Measurements from ENCODE around the gene HTR4.
"Not testable (repeated sequence)": the region's sequence is repeated elsewhere in the genome, so short reads cannot be mapped to it uniquely, and the experiment has no call there.

The HTR4 gene

GRCh38 chr5:148532969-148533670 lies 121.2 kb downstream of the HTR4 start:
- DNase-seq (ENCODE audit: low read depth) = no peak

DNA sequence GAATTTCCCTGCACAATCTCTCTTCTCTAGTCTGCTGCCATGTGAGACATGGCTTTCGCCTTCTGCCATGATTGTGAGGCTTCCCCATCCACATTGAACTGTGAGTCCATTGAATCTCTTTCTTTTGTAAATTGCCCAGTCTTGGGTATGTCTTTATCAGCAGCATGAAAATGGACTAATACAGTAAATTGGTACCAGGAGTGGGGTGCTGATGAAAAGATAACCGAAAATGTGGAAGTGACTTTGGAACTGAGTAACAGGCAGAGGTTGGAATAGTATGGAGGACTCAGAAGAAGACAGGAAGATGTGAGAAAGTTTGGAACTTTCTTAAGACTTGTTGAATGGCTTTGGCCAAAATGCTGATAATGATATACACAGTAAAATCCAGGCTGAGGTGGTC lies 124.9 kb downstream of the HTR4 start:
- DNase-seq (ENCODE audit: low read depth) = not testable (repeated sequence)

GRCh38 chr5:148524721-148525120 lies 129.6 kb downstream of the HTR4 start:
- no peak for DNase-seq (ENCODE audit: low read depth)

GRCh38 chr5:148523139-148523538 lies 131.2 kb downstream of the HTR4 start:
- no peak for DNase-seq (ENCODE audit: low read depth)

GRCh38 chr5:148515460-148515859 lies 138.9 kb downstream of the HTR4 start:
- no peak for DNase-seq (ENCODE audit: low read depth)

DNA sequence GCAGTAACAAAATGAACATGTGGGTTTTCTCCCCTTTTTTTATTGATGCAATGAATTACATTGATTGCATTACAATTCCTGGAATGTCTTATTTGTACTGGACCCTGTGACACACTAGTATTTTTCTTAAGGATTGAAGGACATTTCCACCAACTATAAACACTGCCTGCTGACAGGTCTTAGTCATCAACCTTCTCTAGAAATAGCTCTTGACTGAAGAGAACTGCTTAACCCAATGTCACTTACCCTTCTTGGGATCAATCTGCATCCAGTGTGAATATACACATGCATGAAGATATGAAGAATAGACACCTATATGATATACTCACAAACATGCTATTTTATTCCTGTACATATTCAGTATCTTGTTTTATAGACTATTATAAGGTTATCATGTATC lies 140.0 kb downstream of the HTR4 start:
- DNase-seq (ENCODE audit: low read depth) = no peak

DNA sequence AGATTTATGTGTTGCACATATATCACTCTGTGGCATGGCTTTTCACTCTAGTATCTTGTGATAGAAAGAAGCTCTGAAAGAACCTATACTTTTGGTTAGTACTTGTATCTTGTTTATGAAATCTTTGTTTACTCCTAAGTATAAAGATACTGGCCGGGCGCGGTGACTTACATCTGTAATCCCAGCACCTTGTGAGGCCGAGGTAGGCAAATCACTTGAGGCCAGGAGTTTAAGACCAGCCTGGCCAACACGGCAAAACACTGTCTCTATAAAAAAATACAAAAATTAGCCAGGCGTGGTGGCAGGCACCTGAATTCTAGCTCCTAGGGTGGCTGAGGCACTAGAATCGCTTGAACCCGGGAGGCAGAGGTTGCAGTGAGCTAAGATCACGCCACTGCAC lies 141.8 kb downstream of the HTR4 start:
- no peak for DNase-seq (ENCODE audit: low read depth)

DNA sequence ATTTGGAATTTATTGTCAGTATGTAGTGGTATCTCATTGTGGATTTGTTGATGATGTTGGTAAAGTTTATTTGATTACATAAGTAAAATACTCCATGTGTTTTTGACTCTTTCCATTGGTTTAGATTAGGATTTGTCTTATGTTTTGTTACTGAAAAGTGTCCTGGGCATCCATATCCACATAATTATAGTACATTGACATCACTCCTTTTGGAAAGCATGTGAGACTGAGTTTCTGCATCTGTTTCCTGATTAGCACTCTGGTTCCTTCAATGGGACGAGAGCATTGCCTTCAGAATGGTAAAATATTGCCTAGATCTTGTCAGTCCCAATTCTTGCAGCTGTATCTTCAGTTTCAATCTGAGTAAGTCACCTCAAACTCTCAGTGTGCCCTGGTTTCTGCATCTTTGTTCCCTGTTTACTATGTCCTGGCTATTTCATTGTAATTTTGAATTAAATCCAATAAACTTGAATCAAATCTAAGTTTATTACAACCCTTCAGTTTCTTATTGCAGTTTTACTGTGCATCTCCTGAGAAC lies 142.4 kb downstream of the HTR4 start:
- DNase-seq (ENCODE audit: low read depth) = no peak

DNA sequence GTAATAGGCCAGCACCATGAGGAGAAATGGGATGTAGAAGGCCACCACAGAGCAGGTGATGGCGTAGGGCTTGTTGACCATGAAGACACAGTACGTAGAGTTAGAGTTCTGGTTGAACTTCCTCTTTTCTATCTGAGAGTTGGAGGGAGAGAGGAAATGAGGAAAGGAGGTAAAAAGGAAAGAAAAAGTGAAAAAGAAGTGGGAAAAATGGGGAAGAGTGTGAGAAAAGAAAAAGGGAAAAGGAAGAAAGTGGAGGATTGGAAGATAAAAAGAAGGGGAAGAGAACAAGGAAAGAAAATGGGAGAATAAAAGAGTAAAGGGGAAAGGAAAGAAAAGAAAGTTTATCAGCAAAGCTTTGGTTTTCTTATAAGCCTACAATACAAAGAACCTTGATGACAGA lies 144.4 kb downstream of the HTR4 start:
- DNase-seq (ENCODE audit: low read depth) = no peak

DNA sequence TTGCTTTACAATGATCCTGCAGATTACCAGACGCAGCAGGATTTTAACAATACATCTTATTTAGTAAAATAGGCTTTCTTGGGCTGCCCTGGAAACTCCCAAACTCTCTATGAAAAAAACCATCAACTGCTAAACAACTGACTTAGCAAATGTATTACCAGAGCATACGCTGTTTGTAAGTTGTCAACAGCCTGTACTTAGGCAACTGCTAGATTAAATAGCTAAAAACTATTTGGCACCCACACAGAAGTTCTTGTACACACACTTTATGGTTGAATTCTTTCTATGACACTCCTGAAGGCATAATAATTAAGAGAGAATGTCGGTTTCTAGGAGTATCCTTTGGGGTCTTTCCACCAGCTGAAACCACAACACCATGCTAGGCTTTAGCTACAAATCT lies 146.7 kb downstream of the HTR4 start:
- no peak for DNase-seq (ENCODE audit: low read depth)

DNA sequence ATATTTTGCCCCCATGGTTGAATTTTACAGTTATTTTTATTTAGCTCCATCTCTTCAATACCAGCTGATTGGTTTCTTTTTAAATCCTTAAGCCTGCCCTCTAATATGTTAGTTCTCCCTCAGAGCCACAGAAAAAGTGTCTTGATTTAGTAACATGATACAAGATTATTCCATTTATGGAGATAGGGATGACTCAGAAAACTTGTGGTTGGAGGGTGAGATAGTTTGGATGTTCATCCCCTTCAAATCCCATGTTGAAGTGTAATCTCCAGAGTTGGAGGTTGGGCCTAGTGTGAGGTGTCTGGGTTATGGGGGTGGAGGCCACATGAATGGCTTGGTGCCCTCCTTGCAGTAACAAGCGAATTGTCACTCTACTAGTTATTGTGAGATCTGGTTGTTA lies 154.9 kb downstream of the HTR4 start:
- DNase-seq (ENCODE audit: low read depth) = no peak

GRCh38 chr5:148497757-148498156 lies 156.6 kb downstream of the HTR4 start:
- no peak for DNase-seq (ENCODE audit: low read depth)

DNA sequence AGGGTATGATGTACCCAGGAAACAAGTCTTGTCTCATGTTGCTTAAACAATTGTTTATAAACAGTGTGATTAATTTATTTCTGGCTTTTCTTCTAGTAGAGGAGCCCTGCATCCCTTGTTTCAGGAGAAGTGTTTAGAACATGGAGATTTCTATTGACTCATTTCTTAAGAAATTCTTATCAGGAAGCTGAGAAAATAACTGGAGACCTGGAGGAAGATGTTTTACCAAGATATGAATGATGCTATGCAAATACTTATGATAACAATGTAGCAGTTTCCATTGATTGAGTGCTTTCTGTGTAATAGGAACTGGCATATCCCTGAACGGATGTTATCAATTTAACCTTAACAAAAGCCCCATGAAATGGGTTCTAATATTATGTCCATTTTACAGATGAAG lies 162.0 kb downstream of the HTR4 start:
- no peak for DNase-seq (ENCODE audit: low read depth)

DNA sequence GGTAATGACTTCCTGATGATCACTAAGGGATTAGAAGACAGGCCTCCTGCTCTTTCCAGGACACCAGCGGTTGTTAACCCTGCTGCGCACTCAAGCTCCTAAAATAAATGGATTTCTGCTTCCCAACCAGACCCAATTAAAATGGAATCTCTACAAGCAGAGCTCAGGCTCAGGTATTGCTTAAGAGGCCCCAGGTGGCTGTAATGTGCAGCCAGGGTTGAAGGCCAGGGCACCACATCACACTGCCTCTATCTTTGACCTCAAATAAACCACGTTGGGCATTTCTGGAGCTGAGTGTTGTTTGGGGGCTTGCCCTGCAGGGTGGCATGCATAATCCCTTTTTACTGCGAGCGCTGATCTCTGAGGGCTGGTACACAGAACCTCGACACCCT lies 162.5 kb downstream of the HTR4 start:
- DNase-seq (ENCODE audit: low read depth) = no peak

DNA sequence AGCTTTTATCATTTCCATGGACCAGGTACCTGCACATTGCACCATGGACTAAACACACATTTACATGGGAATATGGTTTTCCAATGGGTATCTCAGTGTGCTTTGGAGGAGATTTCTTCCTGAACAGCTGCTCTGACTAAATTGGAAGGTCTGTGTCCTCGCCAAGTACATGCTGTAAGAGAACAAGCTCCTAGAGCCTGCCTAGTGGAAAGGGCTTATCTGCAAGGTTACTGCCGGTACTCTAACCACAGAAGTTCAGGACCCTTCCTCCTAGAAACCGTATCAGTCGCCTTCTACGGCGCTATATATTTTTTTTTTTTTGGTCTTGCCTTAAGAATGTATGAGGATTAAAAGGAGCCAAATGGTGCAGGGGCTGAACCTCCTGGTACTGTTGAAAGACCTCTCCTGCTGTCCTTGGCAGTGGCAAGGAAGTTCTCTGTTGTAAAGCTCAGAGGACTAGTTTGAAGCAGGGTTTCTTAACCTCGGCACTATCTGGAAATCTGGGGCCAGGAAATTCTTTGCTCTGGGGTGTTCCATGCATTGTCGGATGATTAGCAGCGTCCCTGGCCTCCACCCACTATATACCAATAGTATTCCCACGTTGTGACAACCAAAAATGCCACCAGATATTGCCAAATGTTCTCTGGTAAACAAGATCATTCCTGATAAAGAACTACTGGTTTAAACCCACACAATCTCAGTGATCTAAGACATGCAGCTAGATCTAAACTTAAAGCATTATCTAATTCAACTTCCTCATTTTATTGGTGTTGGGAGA lies 163.1 kb downstream of the HTR4 start:
- DNase-seq (ENCODE audit: low read depth) = no peak

GRCh38 chr5:148488757-148489156 lies 165.6 kb downstream of the HTR4 start:
- DNase-seq (ENCODE audit: low read depth) = no peak

DNA sequence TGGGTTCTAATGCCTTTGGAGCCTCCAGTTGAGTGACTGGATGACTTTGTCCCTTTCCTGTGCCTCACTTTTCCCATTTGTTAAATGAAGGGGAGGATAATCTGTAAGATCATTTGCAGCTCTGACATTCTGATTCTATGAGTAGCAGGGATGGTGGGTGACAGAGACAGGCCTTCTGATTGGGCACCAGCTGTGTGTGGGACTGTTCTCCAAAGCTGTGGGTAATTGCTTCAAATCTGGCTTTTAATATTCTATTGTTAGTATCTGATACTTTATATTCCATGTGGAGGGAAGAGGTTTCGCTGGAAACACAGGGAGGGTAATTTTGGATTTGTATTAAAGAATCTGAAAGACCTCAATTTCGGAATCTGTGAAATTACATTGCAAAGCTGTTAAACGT lies 167.9 kb downstream of the HTR4 start:
- no peak for DNase-seq (ENCODE audit: low read depth)

DNA sequence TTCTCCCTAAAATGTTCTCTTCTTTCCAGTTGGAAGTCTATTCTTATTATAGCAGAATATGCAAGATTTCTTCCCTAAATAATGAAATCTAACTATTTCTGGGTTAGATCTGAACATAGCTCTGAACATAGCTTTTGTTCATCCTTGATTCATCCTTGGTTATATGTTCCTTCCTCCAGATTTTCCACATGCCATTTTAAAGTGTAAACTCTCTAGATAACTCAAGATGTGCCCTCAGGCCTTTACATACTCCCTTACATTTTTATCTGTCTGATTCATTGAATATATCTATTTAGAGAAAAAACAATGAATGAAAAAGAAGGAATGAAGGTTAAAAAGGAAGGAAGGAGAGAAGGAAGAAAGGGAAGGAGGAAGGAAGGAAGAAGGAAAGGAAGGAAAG lies 169.7 kb downstream of the HTR4 start:
- no peak for DNase-seq (ENCODE audit: low read depth)

DNA sequence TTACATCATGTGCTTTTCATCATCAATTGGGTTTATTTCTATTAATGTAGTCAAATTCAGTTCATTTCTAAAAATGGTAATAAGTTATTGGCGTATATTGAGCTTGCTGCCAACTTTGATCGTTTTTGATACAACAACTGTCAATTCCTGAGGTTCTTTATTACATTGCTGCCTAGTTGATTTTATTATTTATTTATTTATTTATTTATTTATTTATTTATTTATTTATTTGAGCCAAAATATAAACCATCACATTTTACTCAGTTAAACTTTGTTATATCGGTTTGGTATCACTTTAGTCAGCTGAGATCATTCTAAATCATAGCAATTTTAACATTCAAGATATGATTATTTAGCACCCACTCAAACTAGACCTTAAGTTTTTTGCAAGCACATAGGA lies 170.6 kb downstream of the HTR4 start:
- no peak for DNase-seq (ENCODE audit: low read depth)

- DNase-seq (ENCODE audit: low read depth) = no peak
Observed at GRCh38 chr5:148482697-148483462, 171.4 kb downstream of the HTR4 start.

DNA sequence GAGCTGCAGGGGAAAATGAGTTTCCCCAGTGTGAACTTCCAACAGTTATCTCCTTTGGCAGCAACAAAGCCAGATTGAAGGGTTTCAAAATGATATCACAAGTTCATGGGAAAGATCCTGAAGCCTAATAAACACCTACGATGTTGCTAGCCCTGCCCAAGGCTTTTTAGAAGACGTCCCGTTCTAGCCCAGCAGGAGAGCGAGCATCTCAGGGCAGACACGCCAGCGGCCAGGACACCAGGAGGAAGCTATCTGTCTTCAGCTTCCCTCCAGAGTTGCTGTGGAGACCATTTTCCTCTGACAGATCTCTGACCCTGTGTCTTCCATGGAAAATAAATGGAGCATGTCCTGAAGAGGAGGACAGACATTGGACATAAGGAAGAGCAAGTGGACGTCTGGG lies 172.1 kb downstream of the HTR4 start:
- no peak for DNase-seq (ENCODE audit: low read depth)

- DNase-seq (ENCODE audit: low read depth) = no peak
Observed at GRCh38 chr5:148477429-148477828, 176.9 kb downstream of the HTR4 start.

DNA sequence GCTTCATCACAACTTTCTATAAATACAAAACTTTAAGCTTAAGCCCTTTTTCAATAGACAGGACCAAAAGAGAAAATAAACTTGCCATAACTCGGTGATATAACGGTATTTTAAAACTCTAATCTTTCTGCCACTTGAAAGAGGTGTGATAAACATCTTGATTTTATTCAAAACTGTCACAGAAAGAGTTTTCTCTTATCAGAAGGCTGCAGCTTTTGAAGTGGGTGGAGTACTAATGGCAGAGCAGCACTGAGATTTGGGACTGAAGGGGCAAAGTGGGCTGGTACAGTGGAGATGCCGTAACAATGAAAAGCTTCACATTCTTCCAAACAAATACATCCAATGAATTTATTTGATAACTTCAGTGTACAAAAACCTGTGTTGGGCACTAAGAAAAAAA lies 178.0 kb downstream of the HTR4 start:
- DNase-seq (ENCODE audit: low read depth) = no peak

Measured in HS-27A (cell line).